Stimulated activated CD8-positive, alpha-beta memory T cell treated with anti-CD3 and anti-CD28 coated beads, Interleukin-4, amount 100 ng/mL, for 24 hours (primary cell): ENCODE data around the gene FREM3.
"Not testable (repeated sequence)": the region's sequence is repeated elsewhere in the genome, so short reads cannot be mapped to it uniquely, and the experiment has no call there.

Experiments
- DNase-seq: peaks from one replicate; pipeline ENCODE4 v3.0.0-alpha.2; 2020; ENCODE audit warnings: low read depth

FREM3 gene

GRCh38 chr4:143700416-143701352 is at the start of gene FREM3:
TSS of gene FREM3 (minus strand) at chr4:143700675. CDS start at chr4:143700675, 0 bp downstream.
- no peak for DNase-seq

- no peak for DNase-seq
Measured at GRCh38 chr4:143745874-143746273, 45.4 kb upstream of the FREM3 start.

- no peak for DNase-seq
Measured at GRCh38 chr4:143743591-143743990, 43.1 kb upstream of the FREM3 start.

- no peak for DNase-seq
Measured at GRCh38 chr4:143742834-143743233, 42.4 kb upstream of the FREM3 start.

- DNase-seq: no peak
Measured at GRCh38 chr4:143736861-143737260, 36.4 kb upstream of the FREM3 start.

- DNase-seq: not testable (repeated sequence)
Measured at GRCh38 chr4:143736061-143736460, 35.6 kb upstream of the FREM3 start.

GRCh38 chr4:143728166-143728565 is 27.7 kb upstream of the FREM3 start:
- DNase-seq: no peak

- DNase-seq: no peak
Measured at GRCh38 chr4:143726714-143727113, 26.2 kb upstream of the FREM3 start.

GRCh38 chr4:143721317-143721716 is 20.8 kb upstream of the FREM3 start:
- no peak for DNase-seq

GRCh38 chr4:143718748-143719147 is 18.3 kb upstream of the FREM3 start:
- not testable (repeated sequence) for DNase-seq

- no peak for DNase-seq
Measured at GRCh38 chr4:143713955-143714625, 13.6 kb upstream of the FREM3 start.

GRCh38 chr4:143713553-143713952 is 13.1 kb upstream of the FREM3 start:
- no peak for DNase-seq

GRCh38 chr4:143712155-143712550 is 11.7 kb upstream of the FREM3 start:
- DNase-seq: no peak

GRCh38 chr4:143711543-143712154 is 11.2 kb upstream of the FREM3 start:
- DNase-seq: no peak

GRCh38 chr4:143701365-143701764 is 890 bp upstream of the FREM3 start:
- no peak for DNase-seq

- no peak for DNase-seq
Measured at GRCh38 chr4:143700046-143700415, 444 bp downstream of the FREM3 start.

GRCh38 chr4:143699331-143700045 is 987 bp downstream of the FREM3 start:
- DNase-seq: no peak

GRCh38 chr4:143693856-143694255 is 6.6 kb downstream of the FREM3 start:
- DNase-seq: no peak

- DNase-seq: no peak
Measured at GRCh38 chr4:143692241-143692640, 8.2 kb downstream of the FREM3 start.

- DNase-seq: no peak
Measured at GRCh38 chr4:143679434-143679833, 21.0 kb downstream of the FREM3 start.

GRCh38 chr4:143673629-143674028 is 26.8 kb downstream of the FREM3 start:
- DNase-seq: not testable (repeated sequence)

GRCh38 chr4:143668930-143669552 is 31.4 kb downstream of the FREM3 start:
- no peak for DNase-seq
